GM18498 (cell line): ENCODE results near the gene ARHGEF16.

ENCODE experiments used
- ATAC-seq: cut with Tn5 transposase; IDR thresholded peaks from one replicate; pipeline ENCODE4 v1.9.1; 2021; ENCODE audit warnings: mild to moderate bottlenecking, moderate library complexity; ENCODE audit not compliant: unreplicated experiment

Gene ARHGEF16

DNA sequence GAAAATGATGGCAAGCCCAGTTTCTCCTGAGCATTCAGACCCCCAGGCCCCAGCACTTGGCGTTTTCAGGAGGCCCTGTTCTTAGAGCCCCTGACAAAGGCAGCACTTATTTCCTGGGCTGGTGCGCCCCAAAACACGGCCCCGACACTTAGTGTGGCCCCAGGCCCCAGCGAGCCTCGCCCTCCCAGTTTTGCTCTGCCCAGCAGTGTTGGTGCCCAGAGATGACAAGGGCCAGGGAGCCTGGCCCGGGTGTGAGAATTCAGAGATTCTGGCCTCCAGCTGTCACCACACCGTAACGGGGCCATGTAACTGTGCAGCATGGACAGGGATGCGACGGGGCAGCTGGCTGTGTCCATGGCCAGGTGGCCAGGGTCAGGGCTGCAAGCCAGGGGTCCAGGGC is 18.0 kb upstream of the ARHGEF16 start:
- ATAC-seq = no peak

DNA sequence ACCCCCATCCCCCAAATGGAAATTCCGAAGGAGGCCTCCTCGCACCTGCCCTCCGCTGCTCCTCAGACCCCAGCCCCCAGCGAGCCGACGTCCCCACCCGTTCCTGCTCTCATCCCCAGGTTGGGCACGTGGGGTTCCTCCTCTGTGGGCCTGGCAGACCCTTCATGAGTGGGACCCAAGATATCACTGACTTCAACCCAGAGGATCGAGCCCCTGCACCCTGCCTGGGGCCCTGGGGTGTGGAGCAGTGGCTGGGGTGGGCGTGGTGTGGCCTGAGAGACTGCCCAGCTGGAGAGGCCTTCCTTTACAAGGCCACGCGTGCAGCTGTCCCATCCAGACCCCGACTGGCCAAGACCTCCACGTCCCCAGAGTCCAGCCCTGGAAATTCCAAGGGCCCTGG is 17.6 kb upstream of the ARHGEF16 start:
- no peak for ATAC-seq

DNA sequence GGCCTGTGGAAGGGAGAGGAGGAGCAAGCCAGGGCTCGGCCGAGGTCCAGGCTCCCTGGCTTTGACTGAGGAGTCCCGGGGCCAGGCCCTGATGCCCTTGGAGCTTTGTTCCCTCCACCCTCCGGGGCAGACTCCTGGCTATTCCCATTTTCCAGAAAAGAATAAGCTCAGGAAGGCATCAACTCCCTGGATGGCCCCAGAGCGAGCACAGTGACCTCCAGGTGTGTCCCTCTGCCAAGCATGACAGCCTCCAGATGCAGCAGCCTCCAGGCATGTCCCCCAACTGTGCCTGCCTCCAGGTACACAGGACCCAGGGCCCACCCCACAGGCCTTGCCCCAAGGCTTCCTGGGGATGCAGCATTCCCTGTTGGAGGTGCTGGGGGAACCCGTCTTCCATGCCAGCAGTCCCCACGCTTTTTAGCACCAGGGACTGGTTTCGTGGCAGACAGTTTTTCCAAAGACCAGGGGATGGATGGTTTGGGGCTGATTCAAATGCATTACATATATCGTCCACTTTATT is 15.7 kb upstream of the ARHGEF16 start:
- ATAC-seq = no peak

DNA sequence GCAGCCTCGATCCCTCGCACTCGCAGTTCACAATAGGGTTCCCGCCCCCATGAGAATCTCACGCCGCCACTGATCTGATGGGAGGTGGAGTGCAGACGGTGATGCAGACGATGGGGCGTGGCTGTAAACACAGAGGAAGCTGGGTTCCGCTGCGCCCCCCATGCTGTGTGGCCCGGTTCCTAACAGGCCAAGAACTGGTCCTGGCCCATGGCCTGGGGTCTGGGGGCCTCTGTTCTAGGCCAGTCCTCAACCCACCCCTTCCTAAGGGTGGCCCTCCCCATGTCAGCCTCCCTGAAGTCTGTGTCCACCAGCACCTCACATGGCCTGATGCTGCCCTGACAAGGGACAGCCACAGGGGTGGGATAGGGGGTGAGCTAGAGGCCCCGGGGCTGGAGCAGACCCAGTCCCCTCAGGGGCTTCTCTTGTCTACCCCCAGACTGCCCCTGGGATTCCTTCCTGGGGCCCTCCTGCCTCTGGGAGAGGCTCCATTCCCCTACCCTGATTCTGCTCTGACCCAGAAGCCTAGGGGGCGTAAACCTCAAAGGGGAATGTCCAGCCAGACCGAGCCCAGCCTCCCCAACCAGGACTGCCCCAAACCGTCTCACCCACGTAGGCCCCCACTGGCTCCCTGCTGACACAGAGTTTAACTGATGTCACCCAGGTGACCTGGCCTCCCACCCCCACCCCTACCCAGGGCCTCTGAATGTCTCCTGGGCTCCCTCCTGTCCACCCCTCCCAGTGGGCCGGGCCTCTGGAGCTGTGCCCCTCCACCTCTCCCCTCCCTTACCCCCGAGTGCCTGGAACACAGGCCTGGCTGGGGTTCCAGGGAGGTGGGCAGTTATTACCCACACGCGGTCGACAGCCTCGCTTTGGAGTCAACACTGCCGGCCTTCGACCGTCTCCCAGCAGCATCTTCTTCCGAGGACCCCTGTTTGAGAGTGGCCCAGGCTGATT is 14.8 kb upstream of the ARHGEF16 start:
- no peak for ATAC-seq

DNA sequence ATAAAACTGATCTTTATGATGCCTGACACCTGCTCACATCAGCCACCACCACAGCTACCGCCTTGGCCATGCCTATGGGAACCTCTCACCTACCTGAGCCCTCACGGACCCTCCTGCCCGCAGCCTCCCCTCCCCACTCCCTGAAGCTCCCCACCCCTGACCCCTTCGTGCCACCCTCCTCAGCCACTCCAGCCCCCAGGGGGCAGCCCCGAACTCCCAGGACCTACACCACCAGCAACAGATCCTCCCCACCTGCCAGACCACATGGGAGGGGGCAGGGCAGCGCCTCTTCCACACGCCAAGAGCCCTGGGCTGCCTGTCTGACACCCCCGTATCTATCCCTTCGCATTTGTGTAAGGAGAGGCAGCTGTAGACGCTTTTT is 14.2 kb upstream of the ARHGEF16 start:
- ATAC-seq = no peak

DNA sequence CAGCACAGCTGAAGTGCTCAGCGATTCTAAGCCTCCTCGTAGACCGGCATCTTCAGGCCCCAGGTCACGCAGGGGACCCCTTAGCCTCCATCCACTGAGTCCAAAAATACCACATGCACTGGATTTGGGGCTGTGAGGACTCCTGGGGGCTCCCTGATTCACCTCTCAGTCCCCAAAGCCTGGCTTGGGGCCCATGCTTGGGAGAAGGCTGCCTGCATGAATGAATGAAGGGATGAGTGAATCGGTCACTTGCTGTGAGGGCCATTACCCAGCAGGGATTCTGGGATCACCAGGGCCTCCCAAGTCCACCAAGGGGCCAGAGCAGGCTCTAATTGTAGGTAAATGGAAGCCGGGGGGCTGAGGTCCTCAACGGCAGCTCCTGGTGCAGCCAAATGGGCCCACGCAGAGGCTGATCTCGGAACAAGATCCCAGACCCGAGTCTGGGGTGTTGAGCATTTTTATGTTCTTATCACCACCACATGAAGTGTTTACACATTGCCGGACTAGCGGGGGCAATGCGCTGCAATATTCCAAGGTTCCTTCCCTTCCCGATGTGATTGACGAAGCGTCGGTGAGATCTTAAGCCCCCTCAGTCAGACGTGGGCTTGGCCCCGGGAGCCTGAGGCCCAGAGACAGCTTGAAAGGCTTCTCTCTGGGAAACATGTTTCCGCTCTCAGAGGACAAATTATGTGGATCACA is 13.6 kb upstream of the ARHGEF16 start:
- ATAC-seq = no peak

DNA sequence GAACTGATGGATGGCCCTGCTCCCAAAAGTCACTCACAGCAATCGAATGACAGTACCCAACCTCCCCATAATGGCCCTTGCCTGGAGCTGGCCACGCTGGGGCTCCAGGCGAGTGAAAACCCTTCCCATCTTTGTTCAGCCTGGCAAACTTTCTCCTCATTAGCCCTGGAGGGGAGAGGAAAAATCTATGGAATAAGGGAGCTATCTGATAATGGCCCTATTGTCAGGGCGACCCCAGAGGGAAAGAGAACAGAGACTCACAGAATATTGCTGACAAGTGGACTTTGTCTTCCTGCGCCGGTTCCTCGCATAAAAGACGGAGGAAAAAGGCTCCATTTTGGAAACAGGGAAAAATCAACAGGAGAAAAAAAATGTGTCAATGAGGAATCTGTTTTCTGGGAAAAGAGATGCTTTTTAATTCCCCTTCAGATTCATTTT is 13.0 kb upstream of the ARHGEF16 start:
- no peak for ATAC-seq

DNA sequence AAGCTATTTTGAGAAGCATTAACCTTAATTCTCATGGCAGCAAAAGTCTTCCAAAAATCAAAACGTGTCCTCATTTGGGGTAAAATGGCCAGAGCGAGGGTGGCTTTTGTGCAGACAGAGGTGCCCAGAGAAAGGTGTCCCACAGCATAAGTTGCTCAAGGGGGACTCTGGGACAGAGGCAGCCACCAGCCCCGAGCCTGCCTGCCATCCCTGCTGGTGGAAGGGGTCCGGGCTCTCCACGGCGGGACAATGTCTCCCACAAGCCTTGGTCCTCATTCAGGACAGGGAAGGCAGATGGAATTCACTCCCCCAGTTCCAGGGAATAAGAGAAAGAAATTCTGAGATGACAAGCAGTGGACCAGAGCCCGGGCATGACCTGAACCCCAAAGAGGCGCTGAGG is 12.6 kb upstream of the ARHGEF16 start:
- ATAC-seq = no peak

DNA sequence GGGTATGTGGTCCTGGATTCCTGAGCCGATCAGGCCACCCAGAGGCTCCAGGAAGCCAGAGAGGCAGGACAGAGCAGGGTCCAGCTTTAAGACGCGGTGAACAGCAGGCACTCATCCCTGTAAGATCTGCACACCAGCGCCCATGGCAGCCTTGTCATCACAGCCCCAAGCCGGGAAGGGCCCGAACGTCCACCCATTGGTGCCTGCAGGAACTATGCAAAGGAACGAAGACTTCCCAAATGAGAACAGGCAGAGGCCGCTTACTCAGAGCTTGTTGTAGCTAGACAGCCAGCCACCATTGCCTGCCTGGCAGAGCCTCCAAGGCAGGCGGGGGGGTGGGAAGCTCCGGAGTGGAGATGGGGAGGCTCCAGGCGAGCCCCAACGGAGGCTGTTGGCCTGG is 12.1 kb upstream of the ARHGEF16 start:
- no peak for ATAC-seq

DNA sequence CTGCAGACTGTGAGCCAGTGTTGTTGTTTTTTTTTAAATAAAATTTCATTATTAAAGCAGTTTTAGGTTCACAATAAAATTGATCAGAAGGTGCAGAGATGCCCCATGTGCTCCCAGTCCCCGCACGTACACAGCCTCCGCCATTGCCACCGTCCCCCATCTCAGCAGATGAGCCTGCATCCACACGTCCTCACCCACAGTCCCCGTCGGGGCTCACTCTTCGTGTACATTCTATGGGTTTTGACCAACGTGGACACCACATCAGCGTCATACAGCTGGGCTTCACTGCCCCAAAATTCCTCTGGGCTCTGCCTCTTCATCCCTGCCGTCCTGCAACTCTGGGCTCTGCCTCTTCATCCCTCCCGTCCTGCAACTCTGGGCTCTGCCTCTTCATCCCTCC is 11.6 kb upstream of the ARHGEF16 start:
- ATAC-seq = no peak

DNA sequence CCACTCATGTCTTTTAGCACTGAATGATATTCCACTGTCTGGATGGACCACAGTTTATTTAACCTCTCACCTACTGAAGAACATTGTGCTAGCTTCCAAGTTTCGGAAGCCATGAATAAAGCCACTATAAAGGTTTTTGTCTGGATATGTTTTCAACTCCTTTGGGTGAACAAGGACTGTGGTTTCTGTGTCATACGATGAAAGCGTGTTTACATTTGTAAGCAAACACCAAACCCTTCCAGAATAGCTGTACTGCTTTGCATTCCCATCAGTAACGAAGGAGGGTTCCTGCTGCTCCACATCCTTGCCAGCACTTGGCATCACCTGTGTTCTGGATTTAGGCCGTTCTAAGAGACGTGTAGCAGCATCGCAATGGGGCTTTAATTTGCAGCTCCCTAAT is 10.7 kb upstream of the ARHGEF16 start:
- no peak for ATAC-seq

DNA sequence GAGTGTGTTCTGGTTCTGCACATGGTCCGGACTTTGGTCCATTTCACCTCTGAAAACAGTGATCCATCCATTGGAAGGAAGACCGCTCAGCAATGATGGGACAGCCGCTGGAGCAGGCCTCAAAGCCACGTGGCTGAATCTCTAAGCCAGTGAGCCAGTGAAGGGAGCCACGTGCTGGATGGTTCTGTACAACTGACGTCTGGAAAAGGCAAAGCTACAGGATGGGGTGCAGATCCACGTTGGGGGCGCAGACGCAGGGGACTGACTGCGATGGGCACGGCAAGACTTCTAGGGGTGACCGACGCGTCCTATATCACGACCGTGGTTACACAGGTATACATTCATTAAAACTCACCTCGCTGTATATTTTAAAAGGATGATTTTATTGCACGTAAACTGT is 10.2 kb upstream of the ARHGEF16 start:
- no peak for ATAC-seq

DNA sequence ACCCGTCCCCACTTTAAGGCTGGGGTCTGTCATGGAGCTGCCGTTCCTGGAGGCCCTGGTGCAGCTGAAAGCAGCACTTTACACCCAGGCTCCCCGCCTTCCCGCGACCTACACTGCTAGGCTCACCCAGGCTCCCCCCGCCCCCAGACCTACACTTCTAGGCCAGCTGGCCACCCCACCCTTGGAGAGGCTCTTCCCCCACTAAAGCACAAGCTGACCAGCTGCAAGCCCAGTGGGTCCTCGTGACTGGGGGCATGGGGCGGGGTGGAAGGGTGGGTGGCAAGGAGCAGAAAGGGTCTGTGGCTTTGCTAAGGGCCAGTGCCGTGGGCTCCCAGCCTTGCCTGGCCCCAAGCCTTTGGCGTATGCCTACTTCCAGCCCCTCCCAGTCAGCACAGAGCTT is 9.7 kb upstream of the ARHGEF16 start:
- ATAC-seq = no peak

DNA sequence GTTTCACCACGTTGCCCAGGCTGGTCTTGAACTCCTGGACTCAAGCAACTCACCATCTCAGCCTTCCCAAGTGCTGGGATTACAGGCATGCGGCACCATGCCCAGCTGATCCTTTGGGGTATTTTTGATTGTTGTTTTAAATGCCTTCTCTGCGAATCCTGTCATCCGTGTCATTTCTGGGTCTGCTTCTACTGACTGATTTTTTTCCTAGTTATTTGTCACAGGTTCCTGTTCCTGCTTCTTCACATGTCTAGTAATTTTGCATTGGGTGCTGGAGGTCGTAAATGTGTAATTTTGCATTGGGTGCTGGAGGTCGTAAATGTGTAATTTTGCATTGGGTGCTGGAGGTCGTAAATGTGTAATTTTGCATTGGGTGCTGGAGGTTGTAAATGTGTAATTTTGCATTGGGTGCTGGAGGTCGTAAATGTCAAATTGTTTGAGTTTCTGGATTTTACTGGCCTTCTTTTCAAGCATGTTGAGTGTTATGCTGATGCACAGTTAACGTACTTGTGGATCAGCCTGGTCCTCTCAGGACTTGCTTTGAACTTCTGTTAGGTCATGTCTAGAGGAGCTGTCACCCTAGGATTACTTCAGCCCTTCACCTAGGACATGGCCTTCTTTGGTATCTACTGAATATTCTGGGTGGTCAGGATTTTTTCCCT is 4.1 kb upstream of the ARHGEF16 start:
- ATAC-seq = no peak

DNA sequence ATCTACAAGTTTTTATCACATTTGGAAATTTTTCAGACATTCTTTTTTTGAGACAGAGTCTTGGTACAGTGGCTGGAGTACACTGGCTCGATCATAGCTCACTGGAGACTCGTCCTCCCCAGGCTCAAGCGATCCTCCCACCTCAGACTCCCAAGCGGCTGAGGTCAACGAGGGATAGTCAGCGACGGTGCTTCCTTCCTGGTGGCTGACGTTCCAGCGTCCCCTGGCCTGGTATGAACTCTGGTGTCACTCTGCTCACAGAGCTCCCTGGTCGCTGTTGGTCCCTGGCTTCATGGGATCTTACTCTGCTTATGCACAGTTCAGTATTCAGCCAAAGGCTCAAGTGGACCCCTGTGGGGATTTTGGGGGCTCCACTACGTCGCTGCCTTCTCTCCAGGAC is 3.5 kb upstream of the ARHGEF16 start:
- no peak for ATAC-seq

DNA sequence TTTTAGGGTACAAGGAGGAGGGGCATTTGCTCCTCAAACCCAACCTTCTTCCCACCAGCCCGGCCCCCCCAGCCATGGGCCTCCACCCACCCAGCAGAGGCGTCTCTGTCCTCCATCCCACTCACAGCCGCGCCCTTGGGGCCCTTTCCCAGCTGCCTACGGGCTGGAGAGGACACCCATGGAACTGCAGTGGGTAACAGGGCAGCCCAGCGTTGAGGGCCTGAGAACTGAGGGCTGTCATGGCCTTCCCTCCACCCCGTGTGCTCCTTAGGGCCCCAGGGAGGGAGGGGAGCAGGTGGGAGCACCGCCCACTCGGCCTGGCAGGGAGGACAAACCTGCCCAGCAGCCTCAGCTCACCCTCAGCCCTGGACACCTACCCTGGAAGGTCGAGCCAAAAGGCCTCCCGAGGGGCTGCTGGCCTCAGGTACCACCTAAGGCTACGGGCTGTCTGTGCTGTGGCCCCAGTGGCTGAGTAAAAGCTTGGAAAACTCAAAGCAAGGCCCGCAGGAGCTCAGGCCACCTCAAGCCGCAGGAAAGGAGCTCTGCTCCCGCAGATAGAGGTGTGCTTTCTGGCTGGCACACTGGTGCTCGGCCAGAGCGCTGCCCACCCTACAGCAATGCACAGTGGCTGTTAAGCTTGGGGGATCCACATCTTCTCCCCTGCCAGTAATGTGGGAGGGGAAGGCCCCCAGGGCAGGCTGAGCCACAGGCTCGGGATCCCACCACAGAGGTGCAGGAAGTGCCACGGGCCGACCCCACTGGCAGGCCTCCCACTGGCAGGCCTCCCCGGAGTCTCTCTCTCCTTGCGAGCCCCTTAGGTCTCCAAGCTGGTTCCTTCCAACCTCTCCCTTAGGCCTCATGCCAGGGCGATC is 2.2 kb upstream of the ARHGEF16 start:
- no peak for ATAC-seq

DNA sequence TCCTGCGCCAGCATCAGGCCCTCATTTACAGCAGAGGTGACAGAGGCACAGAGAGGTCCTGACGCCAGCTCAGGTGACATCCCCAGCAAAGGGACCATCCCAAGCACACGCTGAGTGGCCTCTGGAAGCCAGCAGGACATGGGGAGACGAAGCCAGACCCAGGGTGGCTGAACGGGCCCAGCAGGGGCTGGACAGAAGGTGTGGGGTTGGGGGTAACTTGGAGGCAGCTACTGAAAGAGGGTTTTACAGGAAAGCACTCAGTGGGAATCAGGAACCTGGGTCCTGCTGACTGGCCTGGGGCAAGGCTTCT is 1.6 kb upstream of the ARHGEF16 start:
- no peak for ATAC-seq

DNA sequence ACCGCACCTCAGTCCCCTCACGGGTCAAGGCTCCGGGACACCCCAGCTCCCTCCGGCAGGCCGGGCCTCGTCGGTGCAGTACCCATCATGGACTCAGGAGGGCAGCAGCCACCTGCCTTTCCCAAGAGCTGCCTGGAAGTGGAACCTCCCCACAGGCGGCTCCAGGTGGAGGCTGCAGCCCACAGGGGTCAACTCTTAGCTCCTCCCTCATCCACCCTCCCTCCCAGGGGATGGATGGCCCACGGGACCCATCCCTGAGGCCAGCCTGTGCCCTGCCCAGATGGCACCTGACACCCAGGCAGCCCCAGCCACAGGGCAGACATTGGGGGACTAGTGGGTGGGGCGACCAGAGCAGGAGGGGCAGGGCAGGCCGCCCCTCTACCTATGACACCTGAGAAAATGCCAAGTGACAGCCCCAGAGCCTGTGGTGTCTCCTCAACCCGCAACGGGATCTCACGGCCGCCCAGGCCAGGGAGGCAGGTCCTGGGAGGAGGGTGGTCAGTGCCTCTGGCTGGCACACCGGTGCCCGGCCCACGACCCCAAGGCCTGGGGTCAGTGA is 1.2 kb upstream of the ARHGEF16 start:
- ATAC-seq = no peak

DNA sequence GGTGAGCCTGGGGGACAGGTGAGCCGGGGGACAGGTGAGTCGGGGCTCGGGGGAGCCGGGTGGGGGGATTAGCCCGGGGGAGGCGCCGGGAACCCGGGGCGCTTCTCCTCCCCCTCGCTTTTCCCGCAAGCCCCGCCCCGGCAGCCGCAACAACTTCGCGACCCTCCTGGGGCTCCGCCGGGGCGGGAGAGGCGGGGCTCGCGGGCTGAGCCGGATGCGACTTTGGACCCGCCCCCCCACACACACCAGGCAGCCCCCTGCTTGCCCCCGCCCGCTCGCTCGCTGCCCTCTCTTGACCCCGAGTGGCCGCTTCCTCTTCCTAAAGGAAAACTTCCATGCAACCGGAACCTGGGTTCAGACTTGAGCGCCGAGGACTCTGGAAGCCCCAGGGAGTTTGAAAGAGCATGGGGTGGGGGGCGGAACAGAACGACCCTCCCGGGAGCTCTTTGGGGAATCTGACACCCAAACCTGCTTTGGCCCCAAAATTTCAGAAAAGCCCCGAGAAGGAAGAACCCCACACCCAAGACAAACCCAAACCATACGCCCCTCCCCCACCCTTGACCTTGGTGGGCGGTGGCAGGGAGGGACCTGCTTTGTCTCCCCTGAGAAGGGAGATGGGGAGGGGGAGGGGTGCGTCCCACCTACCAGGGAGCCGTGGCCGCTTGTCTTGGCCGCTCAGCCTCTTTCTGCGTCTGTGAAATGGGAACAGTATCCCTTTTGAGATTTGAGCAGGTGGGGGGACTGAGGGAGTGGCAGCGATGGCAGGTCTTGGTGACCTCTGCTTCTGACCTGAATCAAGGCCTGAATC is 550 bp downstream of the ARHGEF16 start:
- no peak for ATAC-seq
